Lower leg skin (tissue), 3 donors: ENCODE results near the gene FGG.

Source experiments
- CTCF ChIP-seq, 3 donors: fragments of 450-650 bp; IDR thresholded peaks; one replicate each; pipeline ENCODE4 v1.5.1; 2016; ENCODE audit warnings: antibody characterized with exemption in 3 of 3, mild to moderate bottlenecking in 3 of 3, moderate library complexity in 2 of 3
- POLR2A ChIP-seq, 2 donors: fragments of 450-650 bp; IDR thresholded peaks; one replicate each; pipeline ENCODE4 v1.6.1; 2016 to 2017; ENCODE audit warnings: antibody characterized with exemption in 2 of 2, mild to moderate bottlenecking in 1 of 2, moderate library complexity in 1 of 2

- TF ChIP-seq CTCF (IDR thresholded peaks at IDR 0.05) (no peak), POLR2A (IDR thresholded peaks at IDR 0.05) (no peak)
Measured at GRCh38 chr4:154589296-154590197, 22.9 kb downstream of the FGG start.
